Effector CD4-positive, alpha-beta T cell (primary cell): ENCODE data around the gene PSMA8.
"Not testable (repeated sequence)": the region's sequence is repeated elsewhere in the genome, so short reads cannot be mapped to it uniquely, and the experiment has no call there.

Source experiments
- DNase-seq: peaks from one replicate; pipeline ENCODE4 v3.0.0-alpha.2; 2020

The PSMA8 gene

GRCh38 chr18:26238718-26239117 lies 105.0 kb downstream of the PSMA8 start:
- DNase-seq: not testable (repeated sequence)

- DNase-seq: not testable (repeated sequence)
Observed at GRCh38 chr18:26242392-26242791, 108.7 kb downstream of the PSMA8 start.
